ENCODE data around the gene ABITRAM.

DNA sequence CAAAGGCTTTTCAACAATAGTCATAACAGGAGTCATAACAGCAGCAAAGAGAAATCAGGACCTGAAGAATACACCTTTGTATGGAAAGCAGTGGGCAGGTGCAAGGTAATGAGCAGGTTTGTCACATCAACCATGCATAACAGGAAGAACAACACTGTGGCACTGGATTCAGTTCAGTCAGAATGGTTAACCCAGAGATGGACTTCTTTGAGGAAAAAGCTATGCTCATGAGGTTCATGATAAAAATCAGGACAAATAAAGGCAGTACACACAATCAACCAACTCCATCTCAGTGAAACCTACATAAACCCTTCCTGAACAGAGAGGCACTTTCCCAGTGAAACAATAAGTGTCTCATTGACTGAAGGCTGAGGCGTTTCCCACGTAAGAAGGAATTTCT lies 27.0 kb downstream of the ABITRAM start:
- TF ChIP-seq, protein P1, sequence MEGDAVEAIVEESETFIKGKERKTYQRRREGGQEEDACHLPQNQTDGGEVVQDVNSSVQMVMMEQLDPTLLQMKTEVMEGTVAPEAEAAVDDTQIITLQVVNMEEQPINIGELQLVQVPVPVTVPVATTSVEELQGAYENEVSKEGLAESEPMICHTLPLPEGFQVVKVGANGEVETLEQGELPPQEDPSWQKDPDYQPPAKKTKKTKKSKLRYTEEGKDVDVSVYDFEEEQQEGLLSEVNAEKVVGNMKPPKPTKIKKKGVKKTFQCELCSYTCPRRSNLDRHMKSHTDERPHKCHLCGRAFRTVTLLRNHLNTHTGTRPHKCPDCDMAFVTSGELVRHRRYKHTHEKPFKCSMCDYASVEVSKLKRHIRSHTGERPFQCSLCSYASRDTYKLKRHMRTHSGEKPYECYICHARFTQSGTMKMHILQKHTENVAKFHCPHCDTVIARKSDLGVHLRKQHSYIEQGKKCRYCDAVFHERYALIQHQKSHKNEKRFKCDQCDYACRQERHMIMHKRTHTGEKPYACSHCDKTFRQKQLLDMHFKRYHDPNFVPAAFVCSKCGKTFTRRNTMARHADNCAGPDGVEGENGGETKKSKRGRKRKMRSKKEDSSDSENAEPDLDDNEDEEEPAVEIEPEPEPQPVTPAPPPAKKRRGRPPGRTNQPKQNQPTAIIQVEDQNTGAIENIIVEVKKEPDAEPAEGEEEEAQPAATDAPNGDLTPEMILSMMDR (IDR thresholded peaks at IDR 0.05): no peak
- no peak for TF ChIP-seq POLR2A (IDR thresholded peaks at IDR 0.05)

All from ovary (tissue), 3 donors.